Suprapubic skin (tissue), 4 donors: ENCODE results near the gene CXCR5. TPM values are rescaled to one million over a fixed set of nuclear protein-coding genes. Genes with fewer than 3 reads are reported as not detected.

ENCODE experiments used
- DNase-seq, 2 donors: peaks; one replicate each; pipeline ENCODE4 v3.0.0-alpha.2; 2019; ENCODE audit warnings: low spot score in 2 of 2
- H3K27ac ChIP-seq: fragments of 200-600 bp; sonication (generic); one replicate; pipeline ENCODE4 v1.5.1; 2019
- H3K27me3 ChIP-seq: fragments of 200-600 bp; sonication (generic); one replicate; pipeline ENCODE4 v1.5.1; 2019
- H3K36me3 ChIP-seq: fragments of 200-600 bp; sonication (generic); one replicate; pipeline ENCODE4 v1.5.1; 2019
- H3K4me1 ChIP-seq: fragments of 200-600 bp; sonication (generic); one replicate; pipeline ENCODE4 v1.5.1; 2019
- H3K4me3 ChIP-seq: fragments of 200-600 bp; sonication (generic); one replicate; pipeline ENCODE4 v1.5.1; 2019; ENCODE audit warnings: mild to moderate bottlenecking
- H3K9me3 ChIP-seq: fragments of 200-600 bp; sonication (generic); one replicate; pipeline ENCODE4 v1.5.1; 2019
- EP300 ChIP-seq: sonication (generic); formaldehyde crosslinking; IDR thresholded peaks from one replicate; pipeline ENCODE4 v1.6.1; 2017; ENCODE audit warnings: antibody characterized with exemption
- POLR2A ChIP-seq, 2 donors: fragments of 450-650 bp; IDR thresholded peaks; one replicate each; pipeline ENCODE4 v1.6.1; 2017; ENCODE audit warnings: antibody characterized with exemption in 2 of 2, mild to moderate bottlenecking in 2 of 2, moderate library complexity in 2 of 2
- POLR2AphosphoS5 ChIP-seq, 3 donors: sonication (generic); formaldehyde crosslinking; IDR thresholded peaks; one replicate each; pipeline ENCODE4 v1.6.1; 2017; ENCODE audit warnings: antibody characterized with exemption in 3 of 3
- WGBS: methylation state at CpG from one replicate; pipeline ENCODE4 v1.1.5; 2018; 5-methylcytosine and 5-hydroxymethylcytosine counted together
- total RNA-seq, 4 donors: library from RNA; depleted of rRNA; stranded (reverse); fragments of >200 nt; gene quantifications; one replicate each; pipeline ENCODE4 v1.1.0, GENCODE V29; 2016
- TF ChIP-seq, protein P1 (sequence below), 2 donors: fragments of 200-600 bp in 1 of 2; fragments of 450-650 bp in 1 of 2; sonication (generic) in 1 of 2; IDR thresholded peaks; one replicate each; pipeline ENCODE4 v1.5.1; 2016 to 2019; ENCODE audit warnings: antibody characterized with exemption in 2 of 2, mild to moderate bottlenecking in 1 of 2, moderate library complexity in 1 of 2

CXCR5 gene
- total RNA-seq, 4 donors from 2014 or later: not detected

DNA sequence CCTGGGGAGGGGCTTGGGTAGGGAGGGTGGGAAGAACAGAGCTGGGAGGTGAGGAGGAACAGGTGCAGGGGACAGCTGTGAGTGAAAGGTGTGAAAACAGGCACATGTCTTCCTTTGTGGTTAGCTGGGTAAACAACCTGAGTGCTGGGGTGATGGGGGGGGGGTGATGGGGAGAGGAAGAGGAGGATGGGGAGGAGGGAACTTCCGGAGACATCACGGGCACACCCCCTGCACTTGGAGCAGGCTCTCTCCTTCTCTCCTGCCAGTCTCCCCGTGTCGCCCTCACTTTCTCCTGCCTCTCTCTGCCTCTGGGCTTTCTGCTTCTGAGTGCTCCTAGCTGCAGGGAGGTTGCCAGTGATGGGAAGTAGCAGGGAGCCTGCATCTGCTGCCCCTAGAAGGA lies 8.8 kb downstream of the CXCR5 start:
- DNase-seq: no peak
- peaks cover 29% of the 10 kb centered on the region for H3K4me1 ChIP-seq
- WGBS: 13% methylated on average over 4 of the region's 4 CpGs
- H3K27me3 ChIP-seq: no peaks in the 10 kb centered on the region
- H3K4me3 ChIP-seq: no peak overlapping the region
- no peak overlapping the region for H3K27ac ChIP-seq
- no peaks in the 10 kb centered on the region for H3K9me3 ChIP-seq
- peaks cover 16% of the 10 kb centered on the region for H3K36me3 ChIP-seq
- TF ChIP-seq, protein P1, sequence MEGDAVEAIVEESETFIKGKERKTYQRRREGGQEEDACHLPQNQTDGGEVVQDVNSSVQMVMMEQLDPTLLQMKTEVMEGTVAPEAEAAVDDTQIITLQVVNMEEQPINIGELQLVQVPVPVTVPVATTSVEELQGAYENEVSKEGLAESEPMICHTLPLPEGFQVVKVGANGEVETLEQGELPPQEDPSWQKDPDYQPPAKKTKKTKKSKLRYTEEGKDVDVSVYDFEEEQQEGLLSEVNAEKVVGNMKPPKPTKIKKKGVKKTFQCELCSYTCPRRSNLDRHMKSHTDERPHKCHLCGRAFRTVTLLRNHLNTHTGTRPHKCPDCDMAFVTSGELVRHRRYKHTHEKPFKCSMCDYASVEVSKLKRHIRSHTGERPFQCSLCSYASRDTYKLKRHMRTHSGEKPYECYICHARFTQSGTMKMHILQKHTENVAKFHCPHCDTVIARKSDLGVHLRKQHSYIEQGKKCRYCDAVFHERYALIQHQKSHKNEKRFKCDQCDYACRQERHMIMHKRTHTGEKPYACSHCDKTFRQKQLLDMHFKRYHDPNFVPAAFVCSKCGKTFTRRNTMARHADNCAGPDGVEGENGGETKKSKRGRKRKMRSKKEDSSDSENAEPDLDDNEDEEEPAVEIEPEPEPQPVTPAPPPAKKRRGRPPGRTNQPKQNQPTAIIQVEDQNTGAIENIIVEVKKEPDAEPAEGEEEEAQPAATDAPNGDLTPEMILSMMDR (IDR thresholded peaks at IDR 0.05): no peak
- TF ChIP-seq POLR2AphosphoS5 (IDR thresholded peaks at IDR 0.05): no peak
- no peak for TF ChIP-seq POLR2A (IDR thresholded peaks at IDR 0.05)
- TF ChIP-seq EP300: no peak

DNA sequence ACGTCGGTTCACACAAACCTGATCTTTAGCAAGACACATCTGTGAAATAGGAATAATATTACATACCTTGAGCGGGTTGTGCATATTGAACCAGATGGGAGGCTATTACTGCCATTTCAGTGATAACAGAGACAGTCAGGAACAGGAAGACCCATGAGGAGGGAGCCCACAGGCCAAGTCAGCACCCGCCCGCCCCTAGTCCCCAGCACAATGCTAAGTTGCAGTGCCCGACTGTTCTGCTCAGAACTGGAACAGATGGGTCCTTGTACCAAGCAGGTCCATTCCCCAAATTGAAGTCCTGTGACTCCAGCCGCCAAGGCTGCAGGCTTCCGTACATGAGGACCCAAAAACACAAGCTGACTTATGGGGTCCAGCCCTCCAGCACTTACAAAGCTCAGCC lies 9.3 kb downstream of the CXCR5 start:
- no peaks in the 10 kb centered on the region for H3K9me3 ChIP-seq
- 64% methylated on average over 8 of the region's 8 CpGs for WGBS
- H3K4me1 ChIP-seq: peaks cover 24% of the 10 kb centered on the region

DNA sequence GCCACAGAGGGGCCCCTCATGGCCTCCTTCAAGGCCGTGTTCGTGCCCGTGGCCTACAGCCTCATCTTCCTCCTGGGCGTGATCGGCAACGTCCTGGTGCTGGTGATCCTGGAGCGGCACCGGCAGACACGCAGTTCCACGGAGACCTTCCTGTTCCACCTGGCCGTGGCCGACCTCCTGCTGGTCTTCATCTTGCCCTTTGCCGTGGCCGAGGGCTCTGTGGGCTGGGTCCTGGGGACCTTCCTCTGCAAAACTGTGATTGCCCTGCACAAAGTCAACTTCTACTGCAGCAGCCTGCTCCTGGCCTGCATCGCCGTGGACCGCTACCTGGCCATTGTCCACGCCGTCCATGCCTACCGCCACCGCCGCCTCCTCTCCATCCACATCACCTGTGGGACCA lies 10.0 kb downstream of the CXCR5 start:
- Histone ChIP-seq H3K27ac (no peak overlapping the region), H3K4me1 (peaks cover 17% of the 10 kb centered on the region), H3K9me3 (no peaks in the 10 kb centered on the region), H3K4me3 (no peak overlapping the region), H3K27me3 (no peaks in the 10 kb centered on the region), H3K36me3 (peaks cover 25% of the 10 kb centered on the region)
- WGBS: 97% methylated on average over 22 of the region's 22 CpGs
- no peak for TF ChIP-seq POLR2AphosphoS5 (IDR thresholded peaks at IDR 0.05)
- no peak for TF ChIP-seq POLR2A (IDR thresholded peaks at IDR 0.05)
- TF ChIP-seq EP300: no peak
- TF ChIP-seq, protein P1 (IDR thresholded peaks at IDR 0.05): no peak
- DNase-seq: no peak

More for the DNA sequence above, 9.3 kb downstream of the CXCR5 start:
- no peak for TF ChIP-seq POLR2A (IDR thresholded peaks at IDR 0.05)
- no peak for TF ChIP-seq EP300
- TF ChIP-seq, protein P1 (IDR thresholded peaks at IDR 0.05): no peak
- TF ChIP-seq POLR2AphosphoS5 (IDR thresholded peaks at IDR 0.05): no peak
- H3K4me3 ChIP-seq: no peak overlapping the region
- H3K27me3 ChIP-seq: no peaks in the 10 kb centered on the region
- DNase-seq: no peak
- H3K36me3 ChIP-seq: peaks cover 20% of the 10 kb centered on the region
- H3K27ac ChIP-seq: no peak overlapping the region

DNA sequence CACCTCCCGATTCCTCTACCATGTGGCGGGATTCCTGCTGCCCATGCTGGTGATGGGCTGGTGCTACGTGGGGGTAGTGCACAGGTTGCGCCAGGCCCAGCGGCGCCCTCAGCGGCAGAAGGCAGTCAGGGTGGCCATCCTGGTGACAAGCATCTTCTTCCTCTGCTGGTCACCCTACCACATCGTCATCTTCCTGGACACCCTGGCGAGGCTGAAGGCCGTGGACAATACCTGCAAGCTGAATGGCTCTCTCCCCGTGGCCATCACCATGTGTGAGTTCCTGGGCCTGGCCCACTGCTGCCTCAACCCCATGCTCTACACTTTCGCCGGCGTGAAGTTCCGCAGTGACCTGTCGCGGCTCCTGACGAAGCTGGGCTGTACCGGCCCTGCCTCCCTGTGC lies 10.5 kb downstream of the CXCR5 start:
- Histone ChIP-seq H3K36me3 (peaks cover 31% of the 10 kb centered on the region), H3K9me3 (no peaks in the 10 kb centered on the region), H3K27ac (no peak overlapping the region), H3K27me3 (no peaks in the 10 kb centered on the region), H3K4me1 (peaks cover 14% of the 10 kb centered on the region), H3K4me3 (no peak overlapping the region)
- WGBS: 96% methylated on average over 14 of the region's 19 CpGs
- no peak for DNase-seq
- TF ChIP-seq EP300: no peak
- TF ChIP-seq POLR2A (IDR thresholded peaks at IDR 0.05): no peak
- no peak for TF ChIP-seq POLR2AphosphoS5 (IDR thresholded peaks at IDR 0.05)
- TF ChIP-seq, protein P1 (IDR thresholded peaks at IDR 0.05): no peak

DNA sequence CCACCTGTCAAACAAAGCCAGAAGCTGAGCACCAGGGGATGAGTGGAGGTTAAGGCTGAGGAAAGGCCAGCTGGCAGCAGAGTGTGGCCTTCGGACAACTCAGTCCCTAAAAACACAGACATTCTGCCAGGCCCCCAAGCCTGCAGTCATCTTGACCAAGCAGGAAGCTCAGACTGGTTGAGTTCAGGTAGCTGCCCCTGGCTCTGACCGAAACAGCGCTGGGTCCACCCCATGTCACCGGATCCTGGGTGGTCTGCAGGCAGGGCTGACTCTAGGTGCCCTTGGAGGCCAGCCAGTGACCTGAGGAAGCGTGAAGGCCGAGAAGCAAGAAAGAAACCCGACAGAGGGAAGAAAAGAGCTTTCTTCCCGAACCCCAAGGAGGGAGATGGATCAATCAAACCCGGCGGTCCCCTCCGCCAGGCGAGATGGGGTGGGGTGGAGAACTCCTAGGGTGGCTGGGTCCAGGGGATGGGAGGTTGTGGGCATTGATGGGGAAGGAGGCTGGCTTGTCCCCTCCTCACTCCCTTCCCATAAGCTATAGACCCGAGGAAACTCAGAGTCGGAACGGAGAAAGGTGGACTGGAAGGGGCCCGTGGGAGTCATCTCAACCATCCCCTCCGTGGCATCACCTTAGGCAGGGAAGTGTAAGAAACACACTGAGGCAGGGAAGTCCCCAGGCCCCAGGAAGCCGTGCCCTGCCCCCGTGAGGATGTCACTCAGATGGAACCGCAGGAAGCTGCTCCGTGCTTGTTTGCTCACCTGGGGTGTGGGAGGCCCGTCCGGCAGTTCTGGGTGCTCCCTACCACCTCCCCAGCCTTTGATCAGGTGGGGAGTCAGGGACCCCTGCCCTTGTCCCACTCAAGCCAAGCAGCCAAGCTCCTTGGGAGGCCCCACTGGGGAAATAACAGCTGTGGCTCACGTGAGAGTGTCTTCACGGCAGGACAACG lies 11.7 kb downstream of the CXCR5 start:
- H3K27ac ChIP-seq: no peak overlapping the region
- TF ChIP-seq, protein P1 (IDR thresholded peaks at IDR 0.05): no peak
- TF ChIP-seq EP300: no peak
- WGBS: 69% methylated on average over 22 of the region's 26 CpGs

More for the DNA sequence above, 11.7 kb downstream of the CXCR5 start:
- DNase-seq: no peak
- H3K9me3 ChIP-seq: no peaks in the 10 kb centered on the region
- peaks cover 2% of the 10 kb centered on the region for H3K4me1 ChIP-seq
- peaks cover 42% of the 10 kb centered on the region for H3K36me3 ChIP-seq
- no peak overlapping the region for H3K4me3 ChIP-seq
- no peaks in the 10 kb centered on the region for H3K27me3 ChIP-seq
